K562 (cell line): ENCODE results near the gene NECAB2. TPM values are rescaled to one million over a fixed set of nuclear protein-coding genes. Genes with fewer than 3 reads are reported as not detected.

Experiments used
- ATAC-seq: fragments of 200-7000 bp; cut with Tn5 transposase; 3 replicates; pipeline ENCODE4 v1.9.1; 2020; ENCODE audit warnings: moderate library complexity
- BruUV-seq: library from RNA; stranded (reverse); fragments of 400-500 nt; replicated peaks from 2 replicates; lab custom pipeline; 2021; lab: Mats Ljungman, UMichigan
- CTCF ChIA-PET: fragments of 300-600 bp; formaldehyde crosslinking; extraction: SDS; loops from one replicate; lab custom pipeline; 2021; ENCODE audit warnings: low intra/inter-chr PET ratio; lab: Yijun Ruan, JAX
- POLR2A ChIA-PET: fragments of 300-600, 350-650 bp; sonication (Branson Sonifier 250); formaldehyde crosslinking; extraction: SDS; loops from one replicate; lab custom pipeline; 2021; ENCODE audit warnings: antibody characterized with exemption, inconsistent platforms; lab: Yijun Ruan, JAX
- DNase-seq, 4 experiments: peaks; one replicate each; pipeline versions ENCODE4 v3.0.0 to v3.0.0-alpha.2; 2011 to 2018; ENCODE audit warnings: low spot score in 3 of 4, mixed read lengths in 3 of 4; ENCODE audit errors: extremely low read depth in 1 of 4
- FAIRE-seq: peaks from 2 replicates; lab custom pipeline; 2011; peaks lifted over from hg19 to GRCh38; lab: Jason Lieb, UNC
- H2AFZ ChIP-seq: 2 replicates; pipeline ENCODE4 v1.6.0; 2011; ENCODE audit warnings: low read depth, low read length, control low read depth, inconsistent platforms
- H3K27ac ChIP-seq: fragments of 200-600 bp; 3 replicates; pipeline ENCODE4 v1.8.0; 2011; ENCODE audit warnings: low read depth, mild to moderate bottlenecking, control low read depth, inconsistent platforms, low read length, moderate library complexity, mixed read lengths; ENCODE audit errors: extremely low read depth
- H3K27me3 ChIP-seq, 2 experiments: fragments of 300-600 bp in 1 of 2; 2 replicates in 1 of 2; 3 replicates in 1 of 2; pipeline versions ENCODE4 v1.6.0 to v1.8.0; 2011; ENCODE audit warnings: inconsistent platforms in 2 of 2, low read length in 2 of 2, mild to moderate bottlenecking in 1 of 2, mixed read lengths in 1 of 2, moderate library complexity in 1 of 2; ENCODE audit not compliant: control insufficient read depth in 2 of 2, insufficient read depth in 2 of 2
- H3K36me3 ChIP-seq: fragments of 300-600 bp; 3 replicates; pipeline ENCODE4 v1.8.0; 2011; ENCODE audit warnings: mild to moderate bottlenecking, low read length, inconsistent platforms; ENCODE audit not compliant: control insufficient read depth, insufficient read depth
- H3K4me1 ChIP-seq, 2 experiments: fragments of 200-600 bp in 1 of 2; replicated peaks in 1 of 2; 2 replicates in 1 of 2; 3 replicates in 1 of 2; pipeline versions ENCODE4 v1.5.1 to v1.8.0; 2011; ENCODE audit warnings: inconsistent platforms in 2 of 2, low read length in 2 of 2, mild to moderate bottlenecking in 1 of 2, mixed read lengths in 1 of 2, moderate library complexity in 1 of 2; ENCODE audit not compliant: control insufficient read depth in 2 of 2, insufficient read depth in 2 of 2
- H3K4me2 ChIP-seq: 2 replicates; pipeline ENCODE4 v1.6.1; 2011; ENCODE audit warnings: low read length, control low read depth, inconsistent platforms, mixed read lengths; ENCODE audit not compliant: insufficient read depth
- H3K4me3 ChIP-seq: fragments of 200-600 bp; sonication (generic), shearing (Covaris generic); 2 replicates; pipeline ENCODE4 v1.5.1; 2016; ENCODE audit warnings: control low read depth, inconsistent platforms
- H3K79me2 ChIP-seq: fragments of 200-600 bp; 3 replicates; pipeline ENCODE4 v1.8.0; 2011; ENCODE audit warnings: low read length, inconsistent platforms; ENCODE audit not compliant: control insufficient read depth, insufficient read depth
- H3K9ac ChIP-seq, 2 experiments: 2 replicates each; pipeline versions ENCODE4 v1.6.0 to v1.6.1; 2011; ENCODE audit warnings: low read depth in 2 of 2, low read length in 2 of 2, control low read depth in 1 of 2, inconsistent platforms in 1 of 2, mild to moderate bottlenecking in 1 of 2, mixed read lengths in 1 of 2; ENCODE audit not compliant: insufficient read depth in 1 of 2
- H3K9me1 ChIP-seq: one replicate; pipeline ENCODE4 v1.6.0; 2011; ENCODE audit warnings: inconsistent platforms, mild to moderate bottlenecking, low read length, moderate library complexity; ENCODE audit not compliant: control insufficient read depth, insufficient read depth
- H3K9me3 ChIP-seq: replicated peaks from 2 replicates; pipeline ENCODE4 v1.5.1; 2011; ENCODE audit warnings: low read depth, low read length, inconsistent platforms; ENCODE audit not compliant: control insufficient read depth, insufficient read depth
- H4K20me1 ChIP-seq: replicated peaks from 2 replicates; pipeline ENCODE4 v1.6.1; 2011; ENCODE audit warnings: low read length, inconsistent platforms, mixed read lengths; ENCODE audit not compliant: control insufficient read depth, insufficient read depth
- ADNP ChIP-seq: fragments of 200-800 bp; sonication (Bioruptor generic); IDR thresholded peaks from 2 replicates; pipeline ENCODE4 v1.6.1; 2016; ENCODE audit warnings: missing genetic modification characterization, missing compliant biosample characterization
- ARHGAP35 ChIP-seq: fragments of 450-650 bp; IDR thresholded peaks from 2 replicates; pipeline ENCODE4 v1.6.1; 2018; ENCODE audit not compliant: partially characterized antibody
- BCOR ChIP-seq: fragments of 450-650 bp; IDR thresholded peaks from 2 replicates; pipeline ENCODE4 v1.6.1; 2016
- BRCA1 ChIP-seq, 2 experiments: fragments of 450-650 bp in 1 of 2; sonication (generic) in 1 of 2; formaldehyde crosslinking in 1 of 2; IDR thresholded peaks; 2 replicates each; pipeline versions ENCODE4 v1.5.0 to v1.6.1; 2017 to 2020; ENCODE audit warnings: mild to moderate bottlenecking in 1 of 2, missing genetic modification reagents in 1 of 2
- CBX1 ChIP-seq: sonication (generic); IDR thresholded peaks from 2 replicates; pipeline ENCODE4 v1.6.1; 2016; ENCODE audit warnings: antibody characterized with exemption, low read depth, mild to moderate bottlenecking
- CHD4 ChIP-seq: fragments of 200-600 bp; sonication (generic); IDR thresholded peaks from 3 replicates; pipeline ENCODE4 v1.6.1; 2012; ENCODE audit warnings: low read depth, mild to moderate bottlenecking, mixed read lengths, low read length, inconsistent platforms; ENCODE audit not compliant: insufficient read depth, insufficient replicate concordance, poor library complexity, severe bottlenecking
- FOXA1 ChIP-seq: fragments of 450-650 bp; IDR thresholded peaks from 2 replicates; pipeline ENCODE4 v1.6.1; 2016; ENCODE audit warnings: mild to moderate bottlenecking, borderline replicate concordance
- HDAC1 ChIP-seq, 2 experiments: fragments of 450-650 bp; IDR thresholded peaks; 2 replicates each; pipeline ENCODE4 v1.6.1; 2016 to 2017; ENCODE audit warnings: inconsistent platforms in 1 of 2, mild to moderate bottlenecking in 1 of 2, moderate library complexity in 1 of 2
- HDAC2 ChIP-seq: fragments of 450-650 bp; IDR thresholded peaks from 2 replicates; pipeline ENCODE4 v1.6.1; 2016; ENCODE audit warnings: mild to moderate bottlenecking
- HDAC3 ChIP-seq: fragments of 450-650 bp; IDR thresholded peaks from 2 replicates; pipeline ENCODE4 v1.6.1; 2018; ENCODE audit warnings: borderline replicate concordance, mild to moderate bottlenecking, moderate library complexity; ENCODE audit not compliant: partially characterized antibody
- HOXB6 ChIP-seq: fragments of 250-450 bp; sonication (Bioruptor Pico); IDR thresholded peaks from 2 replicates; pipeline ENCODE4 v1.5.1; 2022; ENCODE audit warnings: mild to moderate bottlenecking, borderline replicate concordance
- KDM1A ChIP-seq, 2 experiments: fragments of 450-650 bp; IDR thresholded peaks; 2 replicates each; pipeline ENCODE4 v1.6.1; 2016; ENCODE audit warnings: mild to moderate bottlenecking in 2 of 2
- MCM7 ChIP-seq, 2 experiments: fragments of 450-650 bp; IDR thresholded peaks; 2 replicates each; pipeline ENCODE4 v1.6.1; 2016 to 2018
- MTF1 ChIP-seq: fragments of 250-450 bp; sonication (Bioruptor Pico); IDR thresholded peaks from 2 replicates; pipeline ENCODE4 v1.9.0; 2021; ENCODE audit warnings: moderate library complexity, mild to moderate bottlenecking, inconsistent platforms, borderline replicate concordance
- RAD51 ChIP-seq: fragments of 450-650 bp; IDR thresholded peaks from 2 replicates; pipeline ENCODE4 v1.7.1; 2016; ENCODE audit warnings: low read depth, mild to moderate bottlenecking, borderline replicate concordance
- RBM25 ChIP-seq: fragments of 200-400 bp; formaldehyde crosslinking; IDR thresholded peaks from 2 replicates; pipeline ENCODE4 v1.6.1; 2018; ENCODE audit warnings: low read length, low read depth, moderate library complexity; ENCODE audit not compliant: severe bottlenecking
- RBM39 ChIP-seq: fragments of 200-400 bp; formaldehyde crosslinking; optimal IDR thresholded peaks from 2 replicates; pipeline ENCODE3; 2018; ENCODE audit warnings: low read depth, low read length
- RCOR1 ChIP-seq, 2 experiments: IDR thresholded peaks; 2 replicates each; pipeline ENCODE4 v1.6.1; 2012; ENCODE audit warnings: low read depth in 2 of 2, low read length in 2 of 2, borderline replicate concordance in 1 of 2, improper control_type of control experiment in 1 of 2
- SMARCA5 ChIP-seq: fragments of 450-650 bp; IDR thresholded peaks from 2 replicates; pipeline ENCODE4 v1.6.1; 2016
- ZNF133 ChIP-seq: fragments of 250-450 bp; sonication (Bioruptor Pico); IDR thresholded peaks from 2 replicates; pipeline ENCODE4 v1.4.0; 2020; ENCODE audit warnings: mild to moderate bottlenecking
- ZNF431 ChIP-seq: sonication (generic); formaldehyde crosslinking; IDR thresholded peaks from 2 replicates; pipeline ENCODE4 v1.8.0; 2022; ENCODE audit warnings: mild to moderate bottlenecking, missing genetic modification reagents
- ZNF766 ChIP-seq: fragments of 200-800 bp; sonication (Bioruptor generic); conservative IDR thresholded peaks from 2 replicates; pipeline ENCODE4 v1.6.1; 2016; ENCODE audit warnings: missing genetic modification characterization, missing compliant biosample characterization
- WGBS: fragments of 100-300 bp; shearing (Covaris generic); methylation state at CpG from one replicate; pipeline ENCODE4 v1.1.6; 2016; ENCODE audit warnings: low coverage, mixed read lengths; ENCODE audit not compliant: insufficient coverage; ENCODE audit errors: missing lambda C conversion rate; 5-methylcytosine and 5-hydroxymethylcytosine counted together
- in situ Hi-C: fragments of 300-500 bp; cut with MboI; formaldehyde crosslinking; loops from 4 replicates; pipeline ENCODE4 v1.15.0; 2018; ENCODE audit warnings: inconsistent platforms, mixed read lengths
- intact Hi-C: fragments of 100-400 bp; cut with micrococcal nuclease; formaldehyde crosslinking; loops from 2 replicates; pipeline ENCODE4 v1.14.2; 2022
- polyA plus RNA-seq, 8 experiments: library from polyadenylated mRNA; depleted of rRNA in 4 of 8; stranded (reverse) in 5 of 8; unstranded in 3 of 8; fragments of >200 nt; fragmentation: Nextera tagmentation in 2 of 8; fragmentation: Illumina TruSeq in 1 of 8; extraction: Ambion mirVana in 2 of 8; extraction: Trizol in 1 of 8; gene quantifications; 2 replicates each; pipeline versions ENCODE4 v1.2.1 to v1.2.3, GENCODE V29; 2011 to 2014; ENCODE audit warnings: inconsistent platforms in 1 of 8, missing spikeins in 1 of 8
- total RNA-seq, 7 experiments: library from RNA; depleted of rRNA in 6 of 7; stranded (reverse); fragments of >200 nt in 6 of 7; fragmentation: Illumina TruSeq in 2 of 7; extraction: Trizol in 2 of 7; gene quantifications; 2 replicates each; pipeline versions ENCODE4 v1.2.1 to v1.2.3, GENCODE V29; 2011 to 2021; ENCODE audit warnings: low replicate concordance in 1 of 7
- TF ChIP-seq, protein P1 (sequence below): fragments of 450-650 bp; IDR thresholded peaks from 2 replicates; pipeline ENCODE4 v1.6.1; 2016; ENCODE audit warnings: missing biosample characterization, missing genetic modification characterization
- TF ChIP-seq, protein P2 (sequence below): fragments of 450-650 bp; IDR thresholded peaks from 2 replicates; pipeline ENCODE4 v1.6.1; 2017; ENCODE audit warnings: mild to moderate bottlenecking, moderate library complexity

The NECAB2 gene
- total and polyA plus RNA-seq, 9 of the 15 experiments (the other 6 are each of a cell fraction or from before 2014, with no cell fraction given): 0.03 to 0.28 TPM; not detected in 7

- H3K4me3 ChIP-seq: no peak overlapping the region
- no peak overlapping the region for H3K4me2 ChIP-seq
- in situ Hi-C loops (no loop called here), intact Hi-C loops (no loop called here)
- H3K9me3 ChIP-seq: no peaks in the 10 kb centered on the region
- POLR2A ChIA-PET: interaction anchor here (0.6 to 0.7 kb wide), 2 partner anchors 78 to 105 kb away, joined by 3 read pairs; no protein-coding TSS in a partner anchor
- H4K20me1 ChIP-seq: no peaks in the 10 kb centered on the region; the same call in 1 of the 2 replicates
- no TSS peak for BruUV-seq
- H3K9ac ChIP-seq: no peak overlapping the region
- no peak for DNase-seq
- no peak overlapping the region for H2AFZ ChIP-seq
- no peak for FAIRE-seq
- no peaks in the 10 kb centered on the region for H3K36me3 ChIP-seq
- CTCF ChIA-PET: no interaction called here
- no peak for ATAC-seq
- no peaks in the 10 kb centered on the region for H3K79me2 ChIP-seq
- no peaks in the 10 kb centered on the region for H3K9me1 ChIP-seq
- WGBS: 12% methylated on average over 4 of the region's 4 CpGs
- H3K4me1 ChIP-seq: peaks cover 0 to 4% of the 10 kb centered on the region in 2 experiments; a peak in 3 of 5 replicates
- no peak overlapping the region for H3K27ac ChIP-seq
- peaks cover 26 to 47% of the 10 kb centered on the region in 2 experiments for H3K27me3 ChIP-seq
- TF ChIP-seq MCM7 (IDR thresholded peaks at IDR 0.05) (no peak), CHD4 (peak; percentile 85), BRCA1 (IDR thresholded peaks at IDR 0.05) (no peak), BRCA1 (CRISPR knock-in tag; IDR thresholded peaks at IDR 0.05) (no peak), SMARCA5 (peak; percentile 91), ARHGAP35 (no peak), HDAC1 (IDR thresholded peaks at IDR 0.05) (peak in 1 of 2 experiments; percentile 50; a peak in 1 of 4 replicates), RBM25 (peak; percentile 98), HDAC2 (peak; percentile 76; the same call in 1 of the 2 replicates), CBX1 (peak; percentile 82), FOXA1 (no peak), ADNP (tag) (peak; percentile 94), HDAC3 (no peak), RCOR1 (IDR thresholded peaks at IDR 0.05; ENCODE audit: borderline replicate concordance in 1 of 2, low read depth in 2 of 2, low read length in 2 of 2) (peak in 1 of 2 experiments; percentile 77; a peak in 1 of 4 replicates), RAD51 (no peak), MTF1 (CRISPR knock-in tag) (no peak), KDM1A (IDR thresholded peaks at IDR 0.05) (peak in 1 of 2 experiments; percentile 93; a peak in 3 of 4 replicates), HOXB6 (CRISPR knock-in tag) (no peak), ZNF133 (no peak), BCOR (peak; percentile 97), ZNF766 (no peak), RBM39 (no peak), ZNF431 (CRISPR knock-in tag) (0 out of 2 replicates have a peak, but pooled peaks have one; percentile 20)
- TF ChIP-seq, protein P1, sequence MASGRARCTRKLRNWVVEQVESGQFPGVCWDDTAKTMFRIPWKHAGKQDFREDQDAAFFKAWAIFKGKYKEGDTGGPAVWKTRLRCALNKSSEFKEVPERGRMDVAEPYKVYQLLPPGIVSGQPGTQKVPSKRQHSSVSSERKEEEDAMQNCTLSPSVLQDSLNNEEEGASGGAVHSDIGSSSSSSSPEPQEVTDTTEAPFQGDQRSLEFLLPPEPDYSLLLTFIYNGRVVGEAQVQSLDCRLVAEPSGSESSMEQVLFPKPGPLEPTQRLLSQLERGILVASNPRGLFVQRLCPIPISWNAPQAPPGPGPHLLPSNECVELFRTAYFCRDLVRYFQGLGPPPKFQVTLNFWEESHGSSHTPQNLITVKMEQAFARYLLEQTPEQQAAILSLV (tag): no peak
- TF ChIP-seq, protein P2, sequence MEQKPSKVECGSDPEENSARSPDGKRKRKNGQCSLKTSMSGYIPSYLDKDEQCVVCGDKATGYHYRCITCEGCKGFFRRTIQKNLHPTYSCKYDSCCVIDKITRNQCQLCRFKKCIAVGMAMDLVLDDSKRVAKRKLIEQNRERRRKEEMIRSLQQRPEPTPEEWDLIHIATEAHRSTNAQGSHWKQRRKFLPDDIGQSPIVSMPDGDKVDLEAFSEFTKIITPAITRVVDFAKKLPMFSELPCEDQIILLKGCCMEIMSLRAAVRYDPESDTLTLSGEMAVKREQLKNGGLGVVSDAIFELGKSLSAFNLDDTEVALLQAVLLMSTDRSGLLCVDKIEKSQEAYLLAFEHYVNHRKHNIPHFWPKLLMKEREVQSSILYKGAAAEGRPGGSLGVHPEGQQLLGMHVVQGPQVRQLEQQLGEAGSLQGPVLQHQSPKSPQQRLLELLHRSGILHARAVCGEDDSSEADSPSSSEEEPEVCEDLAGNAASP: no peak
These were observed 39.5 kb downstream of the NECAB2 start for GRCh38 chr16:84007520-84007919.
